Measurements from ENCODE around the gene ECE2.

GRCh38 chr3:184306341-184306972 is 30.6 kb downstream of the ECE2 start:
- no peak for TF ChIP-seq GATA3 (IDR thresholded peaks at IDR 0.05; ENCODE audit: low read depth, low read length)
- no peak for TF ChIP-seq GATA2 (IDR thresholded peaks at IDR 0.05; ENCODE audit: low read depth, low read length)

Data from SH-SY5Y (cell line).